Left kidney (tissue), 2 donors: ENCODE results near the gene SFXN5. TPM values are rescaled to one million over a fixed set of nuclear protein-coding genes. Genes with fewer than 3 reads are reported as not detected.
"Not testable (repeated sequence)": the region's sequence is repeated elsewhere in the genome, so short reads cannot be mapped to it uniquely, and the experiment has no call there.

Experiments
- DNase-seq: peaks from one replicate; pipeline ENCODE4 v3.0.0-alpha.2; 2013
- polyA plus RNA-seq: library from polyadenylated mRNA; unstranded; fragments of 120-200 nt; gene quantifications from one replicate; pipeline ENCODE4 v1.2.1, GENCODE V29; 2013; ENCODE audit not compliant: insufficient read length

Gene SFXN5
- polyA plus RNA-seq, 1 donor, result 26.3 TPM

- no peak for DNase-seq
Observed at GRCh38 chr2:72921853-72922252, 149.7 kb downstream of the SFXN5 start.

- no peak for DNase-seq
Observed at GRCh38 chr2:72921088-72921851, 150.2 kb downstream of the SFXN5 start.

GRCh38 chr2:72920318-72921087, 151.0 kb downstream of the SFXN5 start:
- DNase-seq, result no peak

- no peak for DNase-seq
Observed at GRCh38 chr2:72919414-72920317, 151.8 kb downstream of the SFXN5 start.

GRCh38 chr2:72917877-72918553, 153.5 kb downstream of the SFXN5 start:
- DNase-seq, result no peak

GRCh38 chr2:72917138-72917876, 154.2 kb downstream of the SFXN5 start, which contains the start of gene EMX1:
Gene EMX1 (plus strand): TSS chr2:72917519. CDS start chr2:72917853, 334 bp downstream.
- peak; percentile 66 for DNase-seq

GRCh38 chr2:72916743-72917137, 154.8 kb downstream of the SFXN5 start:
- no peak for DNase-seq

- peak; percentile 60 for DNase-seq
Observed at GRCh38 chr2:72915907-72916742, 155.4 kb downstream of the SFXN5 start.

- no peak for DNase-seq
Observed at GRCh38 chr2:72915320-72915906, 156.1 kb downstream of the SFXN5 start.

- DNase-seq, result no peak
Observed at GRCh38 chr2:72914589-72915319, 156.8 kb downstream of the SFXN5 start.

GRCh38 chr2:72914206-72914559, 157.3 kb downstream of the SFXN5 start:
- no peak for DNase-seq

- DNase-seq, result no peak
Observed at GRCh38 chr2:72913486-72914205, 157.9 kb downstream of the SFXN5 start.

GRCh38 chr2:72911256-72911655, 160.3 kb downstream of the SFXN5 start:
- no peak for DNase-seq

- no peak for DNase-seq
Observed at GRCh38 chr2:72908741-72909140, 162.8 kb downstream of the SFXN5 start.

- DNase-seq, result not testable (repeated sequence)
Observed at GRCh38 chr2:72907369-72907768, 164.1 kb downstream of the SFXN5 start.

GRCh38 chr2:72901426-72901825, 170.1 kb downstream of the SFXN5 start:
- no peak for DNase-seq

- DNase-seq, result no peak
Observed at GRCh38 chr2:72900191-72900825, 171.2 kb downstream of the SFXN5 start.

- no peak for DNase-seq
Observed at GRCh38 chr2:72898585-72898906, 173.0 kb downstream of the SFXN5 start.
